BJ (cell line): Measurements from ENCODE around the gene GPR4. TPM values are rescaled to one million over a fixed set of nuclear protein-coding genes. Genes with fewer than 3 reads are reported as not detected.

Experiments used
- CTCF ChIA-PET: fragments of 350-600 bp; formaldehyde crosslinking; extraction: SDS; loops from one replicate; lab custom pipeline; 2021; ENCODE audit warnings: antibody characterized with exemption, inconsistent platforms; lab: Yijun Ruan, JAX
- POLR2A ChIA-PET: fragments of 300-600 bp; sonication (Branson Sonifier 250); formaldehyde crosslinking; extraction: SDS; loops from one replicate; lab custom pipeline; 2021; ENCODE audit warnings: antibody characterized with exemption; lab: Charles Lee
- DNase-seq: peaks from one replicate; pipeline ENCODE4 v3.0.0-alpha.2; 2011; ENCODE audit warnings: low read depth
- H3K27me3 ChIP-seq: 2 replicates; pipeline ENCODE4 v1.6.0; 2011; ENCODE audit warnings: low read length; ENCODE audit not compliant: control insufficient read depth, insufficient read depth
- H3K36me3 ChIP-seq: 2 replicates; pipeline ENCODE4 v1.5.1; 2011; ENCODE audit warnings: low read length; ENCODE audit not compliant: control insufficient read depth, insufficient read depth
- H3K4me3 ChIP-seq: 2 replicates; pipeline ENCODE4 v1.5.1; 2011; ENCODE audit warnings: low read depth, mild to moderate bottlenecking, control low read depth, low read length
- CTCF ChIP-seq: IDR thresholded peaks from 2 replicates; pipeline ENCODE4 v1.5.1; 2011; ENCODE audit warnings: low read depth, mild to moderate bottlenecking, control low read depth, inconsistent platforms, low read length, moderate library complexity; ENCODE audit not compliant: insufficient read depth
- polyA minus RNA-seq: library from RNA; depleted of rRNA, polyadenylated mRNA; stranded (reverse); fragments of >200 nt; gene quantifications from 2 replicates; pipeline ENCODE4 v1.2.3, GENCODE V29; 2011; rRNA and poly(A)+ RNA removed
- polyA plus RNA-seq: library from polyadenylated mRNA; depleted of rRNA; stranded (reverse); fragments of >200 nt; gene quantifications from 2 replicates; pipeline ENCODE4 v1.2.3, GENCODE V29; 2011; rRNA removed

Gene GPR4
- polyA plus RNA-seq (0.06 and 0.12 TPM in 2 replicates), polyA minus RNA-seq (not detected in 2 replicates)

- Histone ChIP-seq H3K4me3 (peak within 1 kb of the TSS; percentile 25), H3K36me3 (no peaks in the 10 kb centered on the region), H3K27me3 (peaks cover 12% of the 10 kb centered on the region)
- TF ChIP-seq CTCF, result no peak
- DNase-seq, result no peak
- CTCF ChIA-PET, result interaction anchor here (0.9 to 7.2 kb wide), 4 partner anchors 11 to 42 kb away, joined by 3 to 99 read pairs (median 7); no protein-coding TSS in a partner anchor
- POLR2A ChIA-PET, result no interaction called here
Observed at GRCh38 chr19:45601524-45602374, at the start of gene GPR4. GPR4 (minus strand) TSS chr19:45602212; CDS start chr19:45591866, 10,346 bp downstream.

DNA sequence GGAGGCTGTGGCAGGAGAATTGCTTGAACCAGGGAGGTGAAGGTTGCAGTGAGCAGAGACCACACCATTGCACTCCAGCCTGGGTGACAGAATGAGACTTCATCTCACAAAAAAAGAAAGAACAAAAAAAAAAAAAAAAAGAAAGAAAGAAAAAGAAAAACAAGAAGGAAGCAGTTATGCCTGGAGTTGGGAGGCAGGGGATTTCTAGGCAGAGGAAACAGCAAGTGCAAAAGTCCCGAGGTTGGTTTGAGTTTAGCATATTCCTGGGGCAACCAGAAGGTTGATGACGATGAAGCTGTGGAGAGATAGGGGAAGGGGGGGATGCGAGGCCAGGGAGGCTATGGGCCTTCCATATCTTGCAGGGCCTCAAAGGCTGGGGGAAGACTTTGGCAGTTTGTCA lies 48.7 kb upstream of the GPR4 start:
- POLR2A ChIA-PET, result no interaction called here
- CTCF ChIA-PET, result interaction anchor here (0.6 to 1.2 kb wide), 3 partner anchors 9 to 56 kb away, joined by 3 to 4 read pairs (median 3); no protein-coding TSS in a partner anchor
- TF ChIP-seq CTCF, result no peak
- Histone ChIP-seq H3K4me3 (no peak overlapping the region), H3K27me3 (no peaks in the 10 kb centered on the region; the same call in 1 of the 2 replicates), H3K36me3 (no peaks in the 10 kb centered on the region)
- DNase-seq, result no peak

DNA sequence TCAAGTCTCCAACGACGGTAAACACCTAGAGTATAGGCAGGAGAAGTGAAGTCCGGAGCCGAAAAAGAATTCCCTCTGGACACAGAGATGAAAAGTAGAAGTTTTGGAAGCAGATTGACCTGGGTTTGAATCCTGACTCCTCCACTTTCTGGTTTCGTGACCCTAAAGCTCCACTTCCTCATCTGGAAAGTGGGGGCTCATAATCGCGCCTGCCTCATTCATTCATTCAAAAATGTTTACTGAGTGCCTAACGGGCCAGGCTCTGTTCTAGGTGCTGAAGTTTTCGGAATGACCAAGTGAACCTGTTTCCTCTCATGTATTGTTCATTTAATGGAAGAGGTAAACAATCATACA lies 44.3 kb upstream of the GPR4 start:
- no peak for TF ChIP-seq CTCF
- ChIA-PET POLR2A (interaction anchor here (0.5 to 0.6 kb wide), 2 partner anchors 138 to 168 kb away, joined by 3 to 6 read pairs; no protein-coding TSS in a partner anchor), CTCF (interaction anchor here (1.3 to 5.8 kb wide), 5 partner anchors 31 to 207 kb away, joined by 3 to 99 read pairs (median 8); partner anchors contain the start of gene GPR4)
- peak overlapping the region; percentile 37 for H3K4me3 ChIP-seq
- no peaks in the 10 kb centered on the region for H3K36me3 ChIP-seq
- no peaks in the 10 kb centered on the region; the same call in 1 of the 2 replicates for H3K27me3 ChIP-seq
- DNase-seq, result no peak

- peak overlapping the region; percentile 37 for H3K4me3 ChIP-seq
- peak; percentile 41 for DNase-seq
- CTCF ChIA-PET, result interaction anchor here (1.3 to 5.8 kb wide), 5 partner anchors 32 to 206 kb away, joined by 3 to 99 read pairs (median 8); partner anchors contain the start of gene GPR4
- POLR2A ChIA-PET, result interaction anchor here (0.5 to 0.6 kb wide), 2 partner anchors 138 to 167 kb away, joined by 3 to 6 read pairs; no protein-coding TSS in a partner anchor
- no peaks in the 10 kb centered on the region; the same call in 1 of the 2 replicates for H3K27me3 ChIP-seq
- H3K36me3 ChIP-seq, result no peaks in the 10 kb centered on the region
- no peak for TF ChIP-seq CTCF
Observed at GRCh38 chr19:45645631-45646344, 43.8 kb upstream of the GPR4 start.
